HG03469 (cell line): ENCODE measurements around the gene HDAC1.
A peak's percentile ranks its signal among the peaks of the same experiment; 100 is the strongest.
"Not testable (repeated sequence)": the region's sequence is repeated elsewhere in the genome, so short reads cannot be mapped to it uniquely, and the experiment has no call there.

ENCODE experiments used
- ATAC-seq: cut with Tn5 transposase; IDR thresholded peaks from one replicate; pipeline ENCODE4 v1.9.1; 2021; ENCODE audit warnings: mild to moderate bottlenecking, moderate library complexity, moderate number of reproducible peaks; ENCODE audit not compliant: unreplicated experiment

HDAC1 gene

GRCh38 chr1:32291708-32292538 is at the start of gene HDAC1:
TSS of gene HDAC1 (plus strand) at chr1:32292083. CDS start at chr1:32292170, 87 bp downstream.
- peak; percentile 92 for ATAC-seq

- no peak for ATAC-seq
These were observed 49.5 kb upstream of the HDAC1 start for GRCh38 chr1:32242341-32242851.

GRCh38 chr1:32246888-32247273 is 45.0 kb upstream of the HDAC1 start, which contains the start of gene FAM167B:
TSS of gene FAM167B (plus strand) at chr1:32247222. CDS start at chr1:32247422, 200 bp downstream.
- no peak for ATAC-seq

GRCh38 chr1:32247452-32247851 is 44.4 kb upstream of the HDAC1 start:
- ATAC-seq, result no peak

GRCh38 chr1:32247983-32248889 is 43.6 kb upstream of the HDAC1 start:
- no peak for ATAC-seq

GRCh38 chr1:32249831-32250525 is 41.9 kb upstream of the HDAC1 start:
- peak; percentile 33 for ATAC-seq

DNA sequence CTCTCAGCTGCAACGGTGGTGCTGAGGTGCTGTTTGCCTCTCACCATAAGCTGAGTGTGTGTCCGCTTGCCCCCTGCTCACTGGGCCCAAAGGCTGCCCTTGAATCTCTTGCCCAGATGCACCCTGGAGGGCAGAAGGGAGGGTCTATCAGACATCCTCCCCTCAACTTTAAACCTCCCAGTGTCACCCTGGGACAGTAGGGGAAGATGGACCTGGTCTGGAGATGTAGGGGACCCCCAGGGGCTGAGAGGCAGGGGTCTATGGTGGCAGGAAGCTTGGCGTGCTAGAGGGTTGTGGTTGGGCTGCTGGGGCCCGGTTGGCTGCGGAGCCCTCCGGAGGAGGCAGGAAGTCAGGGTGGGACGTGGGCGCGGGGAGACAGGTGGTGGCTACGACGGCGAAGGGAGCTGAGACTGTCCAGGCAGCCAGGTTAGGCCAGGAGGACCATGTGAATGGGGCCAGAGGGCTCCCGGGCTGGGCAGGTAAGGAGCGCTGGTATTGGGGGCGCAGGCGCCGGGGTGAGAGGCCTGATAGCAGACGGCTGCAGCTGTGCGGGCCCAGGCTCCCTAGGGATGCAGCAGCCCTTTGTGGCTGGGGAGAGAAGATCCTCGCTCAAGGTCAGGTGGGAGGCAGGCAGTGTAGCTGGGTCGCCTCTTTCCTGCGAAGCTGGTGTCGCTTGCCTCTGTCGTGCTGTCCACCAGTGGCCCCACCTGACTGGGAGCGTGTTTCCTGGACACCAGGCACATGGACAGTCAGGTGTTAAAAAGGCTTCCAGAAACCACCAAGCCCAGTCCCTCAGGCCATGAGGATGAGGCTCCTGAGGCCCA is 40.8 kb upstream of the HDAC1 start, which contains the start of gene LCK:
Gene LCK, plus strand, starts transcription at position 373 of the 824 bp plus-strand sequence. CDS start 23,065 bp downstream, outside the sequence.
- no peak for ATAC-seq

DNA sequence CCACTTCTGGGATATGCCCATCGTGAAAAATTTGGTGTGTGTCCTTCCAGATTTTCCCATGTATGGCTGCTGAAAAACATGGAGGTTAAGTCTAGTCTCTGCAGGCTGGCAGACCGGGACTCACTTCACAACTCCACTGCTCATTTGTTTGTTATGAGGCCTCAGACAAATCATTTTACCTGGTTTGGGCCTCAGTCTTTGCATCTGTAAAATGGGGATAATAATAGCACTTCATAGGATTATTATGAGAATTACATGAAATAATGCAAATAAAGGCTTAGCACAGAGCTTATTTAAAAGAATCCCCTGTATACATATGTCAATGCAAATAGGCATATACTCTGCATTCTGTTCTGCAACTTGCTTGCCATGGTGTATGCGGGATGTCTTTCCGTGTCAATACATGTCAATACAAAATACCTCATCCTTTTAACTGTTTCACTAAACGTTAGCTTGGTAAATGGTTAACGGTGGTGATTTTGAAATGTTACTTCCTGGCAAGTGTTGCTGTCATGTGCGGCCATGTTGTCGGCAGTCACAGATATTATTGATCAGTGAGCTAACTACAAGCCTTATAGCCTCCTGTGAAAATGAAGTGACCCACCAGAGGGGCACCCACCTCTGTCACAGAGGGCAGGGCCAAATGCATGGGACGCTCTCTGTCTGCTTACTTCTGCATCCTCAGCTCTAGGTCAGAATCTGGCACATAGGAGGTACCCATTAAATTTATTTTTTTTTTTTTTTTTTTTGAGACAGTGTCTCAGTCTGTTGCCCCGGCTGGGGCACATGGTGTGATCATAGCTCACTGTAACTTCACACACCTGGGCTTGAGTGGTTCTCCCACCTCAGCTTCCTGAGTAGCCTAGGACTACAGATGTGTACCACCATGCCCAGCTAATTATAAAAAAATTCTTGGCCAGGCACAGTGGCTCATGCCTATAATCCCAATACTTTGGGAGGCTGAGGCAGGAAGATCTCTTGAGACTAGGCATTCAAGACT is 36.5 kb upstream of the HDAC1 start:
- ATAC-seq, result no peak

- no peak for ATAC-seq
These were observed 35.2 kb upstream of the HDAC1 start for GRCh38 chr1:32256473-32257226.

- no peak for ATAC-seq
These were observed 34.7 kb upstream of the HDAC1 start for GRCh38 chr1:32257227-32257508.

GRCh38 chr1:32263236-32263593 is 28.7 kb upstream of the HDAC1 start:
- ATAC-seq, result not testable (repeated sequence)

GRCh38 chr1:32263744-32264143 is 28.1 kb upstream of the HDAC1 start:
- no peak for ATAC-seq

DNA sequence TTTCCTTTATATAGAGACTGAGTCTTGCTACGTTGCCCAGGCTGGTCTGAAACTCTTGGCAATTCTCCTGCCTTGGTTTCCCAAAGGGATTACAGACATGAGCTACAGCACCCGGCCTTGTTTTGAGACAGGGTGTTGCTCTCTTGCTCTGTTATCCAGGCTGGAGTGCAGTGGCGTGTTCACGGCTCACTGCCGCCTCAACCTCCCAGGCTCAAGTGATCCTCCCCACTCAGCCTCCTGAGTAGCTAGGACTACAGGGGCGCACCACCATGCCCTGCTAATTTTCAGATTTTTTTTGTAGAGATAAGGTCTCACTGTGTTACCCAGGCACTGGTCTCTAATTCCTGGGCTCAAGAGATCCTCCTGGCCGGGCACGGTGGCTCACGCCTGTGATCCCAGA is 26.0 kb upstream of the HDAC1 start:
- no peak for ATAC-seq

DNA sequence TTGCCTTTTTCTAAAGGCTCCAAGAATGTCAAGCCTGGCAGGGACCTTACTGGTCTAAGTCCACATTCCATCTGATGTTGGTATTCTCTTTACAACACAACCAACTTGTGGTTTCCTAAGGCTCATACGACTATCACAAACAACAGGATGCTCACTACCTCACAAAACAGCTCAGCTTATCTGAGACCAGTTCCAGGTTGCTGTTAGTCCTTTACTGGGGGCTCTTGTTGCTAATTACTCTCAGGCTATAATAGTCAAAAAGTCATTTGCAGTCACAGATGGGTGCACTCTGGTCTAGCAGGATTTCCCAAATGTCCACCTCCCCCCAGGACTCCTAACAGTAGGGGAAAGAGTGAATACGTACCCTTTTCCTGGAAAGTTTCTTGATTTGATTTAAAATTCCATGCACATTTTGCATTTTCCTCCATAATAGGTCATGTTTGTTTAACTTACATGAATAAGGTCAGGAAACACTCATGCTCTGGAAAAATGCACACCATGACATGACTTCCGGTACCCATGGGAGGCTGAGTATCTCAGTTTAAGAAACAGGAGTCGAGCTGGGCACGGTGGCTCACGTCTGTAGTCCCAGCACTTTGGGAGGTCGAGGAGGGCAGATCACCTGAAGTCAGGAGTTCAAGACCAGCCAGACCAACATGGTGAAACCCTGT is 24.8 kb upstream of the HDAC1 start:
- no peak for ATAC-seq

GRCh38 chr1:32269744-32270143 is 22.1 kb upstream of the HDAC1 start:
- ATAC-seq, result no peak

DNA sequence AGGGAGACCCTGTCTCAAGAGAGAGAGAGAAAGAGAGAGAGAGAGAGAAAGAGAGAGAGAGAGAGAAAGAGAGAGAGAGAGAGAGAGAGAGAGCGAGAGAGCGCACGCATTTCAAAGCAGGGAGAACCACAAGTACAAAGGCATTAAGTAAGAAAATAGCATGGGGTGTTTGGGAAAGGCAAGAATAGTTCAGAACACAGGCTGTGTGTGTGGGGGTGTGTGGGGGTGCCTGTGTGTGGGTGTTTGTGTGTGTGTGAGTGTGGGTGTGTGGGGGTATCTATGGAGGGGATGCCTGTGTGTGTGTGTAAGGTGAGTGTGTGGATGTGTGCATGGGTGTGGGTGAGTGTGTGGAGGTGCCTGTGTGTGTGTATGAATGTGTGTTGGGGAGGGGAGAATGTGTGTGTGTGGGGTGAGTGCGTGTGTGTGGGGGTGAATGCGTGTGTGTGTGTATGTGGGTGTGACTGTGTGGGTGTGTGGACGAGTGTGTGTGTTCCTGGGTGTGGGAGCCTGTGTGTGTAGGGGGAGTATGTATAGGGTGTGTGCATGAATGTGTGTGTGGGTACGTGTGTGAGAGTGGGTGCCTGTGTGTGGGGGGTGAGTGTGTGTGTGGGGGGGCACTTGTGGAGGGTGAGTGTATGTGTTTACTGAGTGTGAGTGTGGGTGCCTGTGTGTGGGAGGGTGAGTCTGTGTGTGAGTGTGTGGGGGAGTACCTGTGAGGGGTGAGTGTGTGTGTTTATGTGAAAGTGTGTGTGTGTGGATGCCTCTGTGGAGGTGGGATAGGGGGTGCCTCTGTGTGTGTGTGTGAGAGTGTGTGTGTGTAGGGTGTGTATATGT is 19.1 kb upstream of the HDAC1 start:
- no peak for ATAC-seq
